Spleen (tissue), 11 donors: ENCODE results near the gene P2RX6. TPM values are rescaled to one million over a fixed set of nuclear protein-coding genes. Genes with fewer than 3 reads are reported as not detected.
"Not testable (repeated sequence)": the region's sequence is repeated elsewhere in the genome, so short reads cannot be mapped to it uniquely, and the experiment has no call there.

Experiments
- DNase-seq: peaks from one replicate; pipeline ENCODE4 v3.0.0-alpha.2; 2020
- H3K27ac ChIP-seq, 8 donors: fragments of 200-600 bp; sonication (generic) in 7 of 8; 1 replicate in 4 of 8; 2 replicates in 4 of 8; pipeline versions ENCODE4 v1.5.0 to v1.8.0; 2016 to 2021; ENCODE audit warnings: inconsistent platforms in 4 of 8, mild to moderate bottlenecking in 4 of 8, moderate library complexity in 1 of 8
- H3K27me3 ChIP-seq, 7 donors: fragments of 200-600 bp; sonication (generic) in 6 of 7; replicated peaks in 1 of 7; 1 replicate in 4 of 7; 2 replicates in 3 of 7; pipeline versions ENCODE4 v1.5.0 to v1.8.0; 2016 to 2021; ENCODE audit warnings: inconsistent platforms in 3 of 7, mild to moderate bottlenecking in 1 of 7
- H3K36me3 ChIP-seq, 6 donors: fragments of 200-600 bp; sonication (generic) in 5 of 6; 1 replicate in 4 of 6; 2 replicates in 2 of 6; pipeline versions ENCODE4 v1.5.0 to v1.8.0; 2016 to 2021; ENCODE audit warnings: inconsistent platforms in 2 of 6
- H3K4me1 ChIP-seq, 6 donors: fragments of 200-600 bp; sonication (generic) in 5 of 6; 1 replicate in 3 of 6; 2 replicates in 3 of 6; pipeline versions ENCODE4 v1.5.0 to v1.8.0; 2016 to 2021; ENCODE audit warnings: inconsistent platforms in 3 of 6
- H3K4me3 ChIP-seq, 8 donors: fragments of 200-600 bp; sonication (generic) in 7 of 8; 1 replicate in 4 of 8; 2 replicates in 4 of 8; pipeline versions ENCODE4 v1.5.0 to v1.8.0; 2016 to 2021; ENCODE audit warnings: inconsistent platforms in 4 of 8, mild to moderate bottlenecking in 4 of 8, moderate library complexity in 2 of 8
- H3K9me3 ChIP-seq, 8 donors: fragments of 200-600 bp; sonication (generic) in 7 of 8; 1 replicate in 4 of 8; 2 replicates in 4 of 8; pipeline versions ENCODE4 v1.5.0 to v1.8.0; 2016 to 2021; ENCODE audit warnings: inconsistent platforms in 4 of 8
- CTCF ChIP-seq, 11 experiments: fragments of 200-600 bp in 7 of 11; fragments of 450-650 bp in 4 of 11; sonication (generic) in 4 of 11; IDR thresholded peaks in 8 of 11; conservative IDR thresholded peaks in 3 of 11; 1 replicate in 7 of 11; 2 replicates in 4 of 11; pipeline versions ENCODE4 v1.4.0 to v1.8.0; 2016 to 2021; ENCODE audit warnings: antibody characterized with exemption in 11 of 11, inconsistent platforms in 4 of 11, mild to moderate bottlenecking in 1 of 11
- POLR2A ChIP-seq, 3 donors: fragments of 450-650 bp; IDR thresholded peaks; one replicate each; pipeline ENCODE4 v1.5.1; 2017; ENCODE audit warnings: antibody characterized with exemption in 3 of 3, mild to moderate bottlenecking in 1 of 3
- POLR2AphosphoS5 ChIP-seq, 3 donors: sonication (generic); formaldehyde crosslinking; IDR thresholded peaks; one replicate each; pipeline ENCODE4 v1.5.1; 2017; ENCODE audit warnings: antibody characterized with exemption in 3 of 3
- WGBS, 5 donors: extraction: QIAGEN DNeasy Blood & Tissue Kit in 3 of 5; methylation state at CpG; one replicate each; pipeline versions ENCODE4 v1.1.5 to v1.1.7; 2013 to 2018; 5-methylcytosine and 5-hydroxymethylcytosine counted together
- intact Hi-C: fragments of 100-400 bp; cut with DNase I; formaldehyde crosslinking; loops from one replicate; pipeline ENCODE4 v1.15.0; 2023; ENCODE audit warnings: low total_unique reads
- polyA plus RNA-seq, 3 donors: library from polyadenylated mRNA; stranded (reverse); fragments of 200-250 nt; gene quantifications; one replicate each; pipeline ENCODE4 v1.2.1, GENCODE V29; 2013
- total RNA-seq, 7 donors: library from RNA; depleted of rRNA in 3 of 7; stranded (reverse); fragments of >200 nt in 3 of 7; fragmentation: NEBNext Ultra II Directional in 4 of 7; extraction: Animal tissue kit (Norgen Biotek cat#: 25700) in 4 of 7; gene quantifications; one replicate each; pipeline versions ENCODE4 v1.1.0 to v1.2.1, GENCODE V29; 2016 to 2021
- donor health status: healthy with polysubstance abuse.
- donor health status: DM: no; HTN: no; CAD: no; lungs with moderate emphysema.
- donor health status: DM: no; HTN: no; CAD: no.
- donor health status: Bipolar disorder and iron deficiency.
- donor health status: healthy.
- donor health status: DM: no; HTN: no; CAD: no.
- donor health status: DM: yes; HTN: yes; CAD: no.

P2RX6 gene
- total and polyA plus RNA-seq, 10 donors = 0.86 to 14.4 (median 4.4) TPM

- intact Hi-C loops = no loop called here
- Histone ChIP-seq H3K27ac (peak overlapping the region in 2 of 8 donors; percentile 3), H3K27me3 (peaks cover 0 to 49% (median 15%) of the 10 kb centered on the region in 7 donors), H3K36me3 (no peaks in the 10 kb centered on the region), H3K4me3 (peak overlapping the region in 2 of 8 donors; percentile 40 to 62), H3K9me3 (no peaks in the 10 kb centered on the region), H3K4me1 (peaks cover 4 to 20% (median 10%) of the 10 kb centered on the region in 6 donors)
- DNase-seq = no peak
- no peak for TF ChIP-seq POLR2A (IDR thresholded peaks at IDR 0.05)
- TF ChIP-seq POLR2AphosphoS5 (IDR thresholded peaks at IDR 0.05) = no peak
- no peak for TF ChIP-seq CTCF (IDR thresholded peaks at IDR 0.05 in 8 of 11, conservative IDR thresholded peaks at IDR 0.05 in 3 of 11)
- 83 to 87% (median 85%) methylated on average over 11 to 12 of the region's 12 CpGs for WGBS, 5 donors
Measured at GRCh38 chr22:21032868-21033688, 18.1 kb downstream of the P2RX6 start.

DNA sequence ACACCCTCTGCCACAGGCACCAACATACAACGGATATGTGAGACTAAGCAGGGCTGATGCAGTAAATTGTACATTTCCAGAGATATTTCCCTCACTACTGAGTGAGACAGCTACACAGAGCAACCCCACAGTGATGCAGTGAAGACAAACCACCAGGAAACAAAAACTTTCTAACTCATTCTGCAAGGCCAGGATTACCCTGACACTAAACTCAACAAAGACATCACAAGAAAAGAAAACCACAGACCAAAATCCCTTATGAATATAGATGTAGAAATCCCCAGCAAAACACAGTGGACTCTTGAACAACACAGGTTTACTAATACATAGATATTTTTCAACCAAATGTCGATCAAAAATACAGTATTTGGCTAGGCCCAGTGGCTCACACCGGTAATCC is 18.9 kb downstream of the P2RX6 start:
- H3K9me3 ChIP-seq = no peaks in the 10 kb centered on the region
- no peak overlapping the region for H3K27ac ChIP-seq
- WGBS, 5 donors = 65 to 88% (median 82%) methylated on average over 3 of the region's 3 CpGs
- no peak overlapping the region for H3K4me3 ChIP-seq
- no peaks in the 10 kb centered on the region for H3K36me3 ChIP-seq
- TF ChIP-seq POLR2A (IDR thresholded peaks at IDR 0.05) = no peak
- TF ChIP-seq CTCF (IDR thresholded peaks at IDR 0.05 in 8 of 11, conservative IDR thresholded peaks at IDR 0.05 in 3 of 11) = no peak
- TF ChIP-seq POLR2AphosphoS5 (IDR thresholded peaks at IDR 0.05) = no peak
- peaks cover 4 to 20% (median 10%) of the 10 kb centered on the region in 6 donors for H3K4me1 ChIP-seq
- DNase-seq = no peak
- peaks cover 0 to 48% (median 15%) of the 10 kb centered on the region in 7 donors for H3K27me3 ChIP-seq
- intact Hi-C loops = no loop called here

- no peak for DNase-seq
- Histone ChIP-seq H3K4me3 (no peak overlapping the region), H3K9me3 (no peaks in the 10 kb centered on the region), H3K27me3 (peaks cover 0 to 37% (median 15%) of the 10 kb centered on the region in 7 donors), H3K4me1 (peaks cover 4 to 20% (median 10%) of the 10 kb centered on the region in 6 donors), H3K36me3 (no peaks in the 10 kb centered on the region), H3K27ac (no peak overlapping the region)
- TF ChIP-seq POLR2AphosphoS5 (IDR thresholded peaks at IDR 0.05) = no peak
- TF ChIP-seq POLR2A (IDR thresholded peaks at IDR 0.05) = no peak
- TF ChIP-seq CTCF (IDR thresholded peaks at IDR 0.05 in 8 of 11, conservative IDR thresholded peaks at IDR 0.05 in 3 of 11) = no peak
- intact Hi-C loops = no loop called here
- WGBS, 5 donors = 84 to 94% (median 89%) methylated on average over 3 of the region's 3 CpGs
Measured at GRCh38 chr22:21034989-21035388, 20.0 kb downstream of the P2RX6 start.

DNA sequence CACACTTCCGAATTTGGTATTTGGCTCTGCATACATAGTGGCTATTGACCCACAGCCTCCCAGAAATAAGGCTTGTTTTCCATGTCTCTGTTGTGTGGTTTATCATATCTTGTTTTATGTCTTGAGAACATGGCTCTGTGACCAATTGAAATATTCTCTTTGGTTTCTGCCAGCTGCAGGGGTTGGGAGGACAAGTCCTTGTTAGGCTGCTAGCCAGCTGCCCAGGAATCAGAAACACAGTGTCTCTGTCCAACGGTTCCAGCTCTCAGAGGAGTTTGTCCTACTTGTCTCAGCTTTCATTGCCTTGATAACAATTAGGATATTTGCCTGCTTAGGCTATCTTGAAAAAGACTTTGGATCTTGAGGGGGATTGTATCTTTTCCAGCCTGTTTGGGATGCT is 23.4 kb downstream of the P2RX6 start:
- Histone ChIP-seq H3K27ac (peak overlapping the region in 7 of 8 donors; percentile 20 to 74 (median 59)), H3K4me1 (peaks cover 0 to 6% (median 2%) of the 10 kb centered on the region in 6 donors), H3K4me3 (no peak overlapping the region), H3K9me3 (no peaks in the 10 kb centered on the region), H3K36me3 (no peaks in the 10 kb centered on the region), H3K27me3 (peaks cover 0 to 11% (median 0%) of the 10 kb centered on the region in 7 donors)
- peak; percentile 27 for DNase-seq
- intact Hi-C loops = no loop called here
- TF ChIP-seq CTCF (IDR thresholded peaks at IDR 0.05 in 8 of 11, conservative IDR thresholded peaks at IDR 0.05 in 3 of 11) = no peak
- TF ChIP-seq POLR2AphosphoS5 (IDR thresholded peaks at IDR 0.05) = no peak
- TF ChIP-seq POLR2A (IDR thresholded peaks at IDR 0.05) = no peak
- WGBS, 5 donors = 45 to 77% (median 64%) methylated on average over 2 of the region's 2 CpGs

DNA sequence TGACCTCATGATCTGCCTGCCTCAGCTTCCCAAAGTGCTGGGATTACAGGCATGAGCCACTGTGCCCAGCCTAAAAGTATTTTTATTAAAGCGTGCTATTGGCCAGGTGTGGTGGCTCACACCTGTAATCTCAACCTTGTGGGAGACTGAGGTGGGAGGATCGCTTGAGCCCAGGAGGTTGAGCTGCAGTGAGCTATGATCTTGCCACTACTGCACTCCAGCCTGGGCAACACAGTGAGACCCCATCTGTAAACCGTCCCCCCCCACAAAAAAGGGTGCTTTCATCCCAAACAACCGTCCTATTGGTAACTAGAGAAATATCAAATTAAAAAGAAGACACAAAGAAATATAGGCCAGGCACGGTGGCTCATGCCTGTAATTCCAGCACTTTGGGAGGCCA is 24.2 kb downstream of the P2RX6 start:
- H3K9me3 ChIP-seq, intact Hi-C loops, H3K36me3 ChIP-seq, H3K4me3 ChIP-seq: not testable (repeated sequence)
- peak; percentile 6 for DNase-seq
- Histone ChIP-seq H3K27me3 (peaks cover 0 to 15% (median 0%) of the 10 kb centered on the region in 7 donors), H3K4me1 (peaks cover 0 to 13% (median 10%) of the 10 kb centered on the region in 6 donors), H3K27ac (peak overlapping the region in 6 of 8 donors; percentile 20 to 74 (median 62))
- WGBS, 5 donors = 89 to 93% (median 90%) methylated on average over 5 of the region's 5 CpGs
